Adrenal gland (tissue), 12 donors: ENCODE measurements around the gene PHKB. TPM values are rescaled to one million over a fixed set of nuclear protein-coding genes. Genes with fewer than 3 reads are reported as not detected.
"Not testable (repeated sequence)": the region's sequence is repeated elsewhere in the genome, so short reads cannot be mapped to it uniquely, and the experiment has no call there.

ENCODE experiments used
- DNase-seq, 7 donors: peaks; one replicate each; pipeline ENCODE4 v3.0.0-alpha.2; 2019 to 2020
- H3K27ac ChIP-seq, 5 donors: fragments of 200-600 bp; sonication (generic) in 4 of 5; 1 replicate in 3 of 5; 2 replicates in 2 of 5; pipeline versions ENCODE4 v1.5.1 to v1.8.0; 2016 to 2020; ENCODE audit warnings: mild to moderate bottlenecking in 1 of 5
- H3K27me3 ChIP-seq: fragments of 200-600 bp; 2 replicates; pipeline ENCODE4 v1.8.0; 2021
- H3K36me3 ChIP-seq, 2 donors: fragments of 200-600 bp; replicated peaks in 1 of 2; 1 replicate in 1 of 2; 2 replicates in 1 of 2; pipeline versions ENCODE4 v1.5.1 to v1.8.0; 2018 to 2022
- H3K4me1 ChIP-seq, 2 donors: fragments of 200-600 bp; replicated peaks in 1 of 2; 1 replicate in 1 of 2; 2 replicates in 1 of 2; pipeline versions ENCODE4 v1.5.1 to v1.8.0; 2018 to 2021
- H3K4me3 ChIP-seq, 4 donors: fragments of 200-600 bp; sonication (generic) in 3 of 4; one replicate each; pipeline ENCODE4 v1.5.1; 2016 to 2018
- H3K9me3 ChIP-seq, 3 donors: fragments of 200-600 bp; sonication (generic) in 1 of 3; replicated peaks in 1 of 3; 1 replicate in 2 of 3; 2 replicates in 1 of 3; pipeline versions ENCODE4 v1.5.1 to v1.8.0; 2016 to 2021
- CTCF ChIP-seq, 6 experiments: fragments of 450-650 bp in 4 of 6; fragments of 200-600 bp in 2 of 6; sonication (generic) in 1 of 6; IDR thresholded peaks; 1 replicate in 5 of 6; 2 replicates in 1 of 6; pipeline versions ENCODE4 v1.5.1 to v1.8.0; 2016 to 2021; ENCODE audit warnings: antibody characterized with exemption in 6 of 6, mild to moderate bottlenecking in 2 of 6, moderate library complexity in 1 of 6
- POLR2A ChIP-seq, 2 donors: fragments of 450-650 bp; IDR thresholded peaks; one replicate each; pipeline ENCODE4 v1.6.1; 2017; ENCODE audit warnings: antibody characterized with exemption in 2 of 2, mild to moderate bottlenecking in 2 of 2, moderate library complexity in 1 of 2
- WGBS, 4 donors: extraction: QIAGEN DNeasy Blood & Tissue Kit in 2 of 4; methylation state at CpG; one replicate each; pipeline versions ENCODE4 v1.1.5 to v1.1.7; 2013 to 2017; 5-methylcytosine and 5-hydroxymethylcytosine counted together
- intact Hi-C, 2 donors: fragments of 100-400 bp; cut with DNase I; formaldehyde crosslinking; loops; one replicate each; pipeline versions ENCODE4 v1.14.1 to v1.15.0; 2022 to 2023
- polyA plus RNA-seq, 3 donors: library from polyadenylated mRNA; stranded (reverse); fragments of 200-250 nt in 2 of 3; fragments of 350-450 nt in 1 of 3; fragmentation: Illumina TruSeq in 1 of 3; extraction: RNeasy Lipid Tissue Mini Kit (QIAGEN cat#74804) in 1 of 3; gene quantifications; one replicate each; pipeline ENCODE4 v1.2.3, GENCODE V29; 2013 to 2014
- total RNA-seq, 9 donors: library from RNA; depleted of rRNA in 4 of 9; stranded (reverse); fragments of >200 nt in 4 of 9; fragments of 120-200 nt in 1 of 9; fragmentation: NEBNext Ultra II Directional in 1 of 9; extraction: Animal tissue kit (Norgen Biotek cat#: 25700) in 1 of 9; gene quantifications; one replicate each; pipeline versions ENCODE4 v1.1.0 to v1.2.4, GENCODE V29; 2013 to 2023
- donor health status: healthy with polysubstance abuse.
- donor health status: Bipolar disorder and iron deficiency.
- donor health status: DM: yes; HTN: yes; CAD: no.
- donor health status: DM: no; HTN: no; CAD: no.
- donor health status: DM: no; HTN: no; CAD: no.
- donor health status: DM: yes; HTN: yes; CAD: no.

Gene PHKB
- total and polyA plus RNA-seq, 12 donors, result 27.6 to 167 (median 107) TPM

GRCh38 chr16:47672475-47672874 lies 211.3 kb downstream of the PHKB start:
- Histone ChIP-seq H3K9me3 (no peaks in the 10 kb centered on the region), H3K27ac (no peak overlapping the region), H3K36me3 (peaks cover 0 to 8% of the 10 kb centered on the region in 2 donors), H3K4me1 (no peaks in the 10 kb centered on the region), H3K27me3 (no peaks in the 10 kb centered on the region), H3K4me3 (no peak overlapping the region)
- DNase-seq, result no peak
- intact Hi-C loops, result no loop called here
- TF ChIP-seq POLR2A (IDR thresholded peaks at IDR 0.05), result no peak
- no peak for TF ChIP-seq CTCF (IDR thresholded peaks at IDR 0.05)

DNA sequence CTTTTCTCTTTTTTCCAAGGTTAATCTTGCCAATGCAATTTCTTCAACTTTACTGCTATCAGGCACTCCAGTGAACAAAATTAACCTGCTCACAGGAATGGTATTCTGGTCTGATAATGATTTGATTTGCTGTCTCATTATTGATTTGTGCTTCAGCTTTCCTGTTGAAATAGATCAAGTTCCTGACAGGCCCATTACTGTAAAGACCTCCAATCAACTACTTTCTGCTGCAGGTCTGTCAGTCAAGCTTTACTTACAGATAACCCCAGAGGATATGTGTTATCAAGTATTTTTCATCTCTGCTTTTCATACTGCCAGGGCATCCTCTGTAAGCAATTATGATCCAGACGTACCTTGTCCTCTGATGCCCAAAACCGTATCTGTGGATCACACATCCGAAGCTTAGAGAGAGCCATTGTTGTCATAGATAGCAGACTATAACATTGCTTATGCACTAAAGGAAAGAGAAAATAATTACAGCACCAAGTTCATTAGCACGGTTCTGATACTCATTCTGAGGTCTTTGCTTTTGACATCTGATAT lies 215.6 kb downstream of the PHKB start:
- no peak for DNase-seq
- no peaks in the 10 kb centered on the region for H3K9me3 ChIP-seq
- no peak overlapping the region for H3K27ac ChIP-seq
- H3K4me3 ChIP-seq, result no peak overlapping the region
- WGBS, 4 donors, result 90 to 94% (median 91%) methylated on average over 4 of the region's 4 CpGs
- no peak for TF ChIP-seq POLR2A (IDR thresholded peaks at IDR 0.05)
- TF ChIP-seq CTCF (IDR thresholded peaks at IDR 0.05), result no peak
- H3K4me1 ChIP-seq, result no peaks in the 10 kb centered on the region
- intact Hi-C loops, result no loop called here
- no peaks in the 10 kb centered on the region for H3K27me3 ChIP-seq
- peaks cover 0 to 10% of the 10 kb centered on the region in 2 donors for H3K36me3 ChIP-seq

GRCh38 chr16:47681571-47681970 lies 220.4 kb downstream of the PHKB start:
- H3K36me3 ChIP-seq, H3K4me1 ChIP-seq, intact Hi-C loops, H3K27ac ChIP-seq, DNase-seq, H3K9me3 ChIP-seq, H3K4me3 ChIP-seq, H3K27me3 ChIP-seq: not testable (repeated sequence)
- WGBS, 4 donors, result 96 to 98% (median 97%) methylated on average over 2 to 3 of the region's 3 CpGs

DNA sequence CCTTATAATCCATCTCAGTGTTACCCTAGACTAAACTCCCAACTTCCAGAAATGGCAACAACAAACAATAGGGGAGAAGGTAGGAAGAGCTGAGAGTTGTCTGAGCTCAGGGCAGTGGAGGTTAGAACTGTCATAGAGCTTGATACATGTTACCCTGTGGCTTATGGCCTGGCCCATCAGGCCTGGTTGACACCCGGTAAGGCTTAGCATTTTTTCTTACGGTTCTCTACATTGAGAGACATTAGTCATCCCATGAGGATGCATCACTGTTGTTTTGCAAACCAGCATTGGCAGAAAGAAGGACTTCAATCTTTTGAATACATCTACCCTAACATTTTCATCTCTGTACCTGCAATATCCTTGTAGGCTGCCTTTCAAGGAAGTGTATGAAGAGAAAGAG lies 226.6 kb downstream of the PHKB start:
- Histone ChIP-seq H3K27me3 (no peaks in the 10 kb centered on the region), H3K27ac (no peak overlapping the region), H3K4me3 (no peak overlapping the region), H3K9me3 (peaks cover 0 to 12% (median 0%) of the 10 kb centered on the region in 3 donors), H3K36me3 (peaks cover 0 to 24% of the 10 kb centered on the region in 2 donors), H3K4me1 (no peaks in the 10 kb centered on the region)
- intact Hi-C loops, result no loop called here
- TF ChIP-seq CTCF (IDR thresholded peaks at IDR 0.05), result no peak
- TF ChIP-seq POLR2A (IDR thresholded peaks at IDR 0.05), result no peak
- no peak for DNase-seq
- 74 to 86% (median 81%) methylated on average over 2 of the region's 2 CpGs for WGBS, 4 donors

- Histone ChIP-seq H3K4me1 (no peaks in the 10 kb centered on the region), H3K27ac (no peak overlapping the region), H3K36me3 (peaks cover 0 to 59% of the 10 kb centered on the region in 2 donors), H3K9me3 (peaks cover 0 to 12% (median 0%) of the 10 kb centered on the region in 3 donors), H3K4me3 (no peak overlapping the region), H3K27me3 (no peaks in the 10 kb centered on the region)
- no peak for DNase-seq
- TF ChIP-seq POLR2A (IDR thresholded peaks at IDR 0.05) (no peak), CTCF (IDR thresholded peaks at IDR 0.05) (no peak)
- 96 to 98% (median 97%) methylated on average over 9 of the region's 9 CpGs for WGBS, 4 donors
- intact Hi-C loops, result loop anchor here in 1 of 2 donors (10.0 kb wide), 1 partner anchor 58 kb away; no protein-coding TSS in a partner anchor
Measured at GRCh38 chr16:47693226-47693625, 232.1 kb downstream of the PHKB start.
